RWPE2 (cell line): ENCODE results near the gene NOL9.
A peak's percentile ranks its signal among the peaks of the same experiment; 100 is the strongest.

Source experiments
- ATAC-seq: fragments of 200-7000 bp; cut with Tn5 transposase; 3 replicates; pipeline ENCODE4 v1.9.1; 2021; ENCODE audit warnings: low read depth
- DNase-seq: peaks from one replicate; pipeline ENCODE4 v3.0.0-alpha.2; 2020; ENCODE audit warnings: low spot score
- H3K27ac ChIP-seq: fragments of 450-650 bp; 2 replicates; pipeline ENCODE4 v1.5.1; 2017; ENCODE audit warnings: mild to moderate bottlenecking; ENCODE audit not compliant: poor library complexity, severe bottlenecking
- H3K27me3 ChIP-seq: fragments of 250-450 bp; sonication (Bioruptor Pico); 2 replicates; pipeline ENCODE4 v1.5.1; 2021; ENCODE audit warnings: mild to moderate bottlenecking, moderate library complexity; ENCODE audit not compliant: insufficient read depth, poor library complexity, severe bottlenecking
- H3K36me3 ChIP-seq: fragments of 250-450 bp; sonication (Bioruptor Pico); 2 replicates; pipeline ENCODE4 v1.5.1; 2020; ENCODE audit warnings: low read depth, mild to moderate bottlenecking, moderate library complexity
- H3K4me1 ChIP-seq: fragments of 250-450 bp; sonication (Bioruptor Pico); 2 replicates; pipeline ENCODE4 v1.5.1; 2021; ENCODE audit warnings: mild to moderate bottlenecking, moderate library complexity; ENCODE audit not compliant: insufficient read depth, poor library complexity, severe bottlenecking
- H3K4me3 ChIP-seq: fragments of 250-450 bp; sonication (Bioruptor Pico); 2 replicates; pipeline ENCODE4 v1.5.1; 2021; ENCODE audit warnings: mild to moderate bottlenecking, moderate library complexity; ENCODE audit not compliant: severe bottlenecking
- H3K9me3 ChIP-seq: fragments of 250-450 bp; sonication (Bioruptor Pico); 2 replicates; pipeline ENCODE4 v1.5.1; 2021; ENCODE audit warnings: mild to moderate bottlenecking, moderate library complexity; ENCODE audit not compliant: severe bottlenecking
- CTCF ChIP-seq: fragments of 450-650 bp; IDR thresholded peaks from one replicate; pipeline ENCODE4 v1.5.1; 2017; ENCODE audit warnings: mild to moderate bottlenecking, moderate library complexity; ENCODE audit not compliant: poor library complexity, severe bottlenecking

Gene NOL9

DNA sequence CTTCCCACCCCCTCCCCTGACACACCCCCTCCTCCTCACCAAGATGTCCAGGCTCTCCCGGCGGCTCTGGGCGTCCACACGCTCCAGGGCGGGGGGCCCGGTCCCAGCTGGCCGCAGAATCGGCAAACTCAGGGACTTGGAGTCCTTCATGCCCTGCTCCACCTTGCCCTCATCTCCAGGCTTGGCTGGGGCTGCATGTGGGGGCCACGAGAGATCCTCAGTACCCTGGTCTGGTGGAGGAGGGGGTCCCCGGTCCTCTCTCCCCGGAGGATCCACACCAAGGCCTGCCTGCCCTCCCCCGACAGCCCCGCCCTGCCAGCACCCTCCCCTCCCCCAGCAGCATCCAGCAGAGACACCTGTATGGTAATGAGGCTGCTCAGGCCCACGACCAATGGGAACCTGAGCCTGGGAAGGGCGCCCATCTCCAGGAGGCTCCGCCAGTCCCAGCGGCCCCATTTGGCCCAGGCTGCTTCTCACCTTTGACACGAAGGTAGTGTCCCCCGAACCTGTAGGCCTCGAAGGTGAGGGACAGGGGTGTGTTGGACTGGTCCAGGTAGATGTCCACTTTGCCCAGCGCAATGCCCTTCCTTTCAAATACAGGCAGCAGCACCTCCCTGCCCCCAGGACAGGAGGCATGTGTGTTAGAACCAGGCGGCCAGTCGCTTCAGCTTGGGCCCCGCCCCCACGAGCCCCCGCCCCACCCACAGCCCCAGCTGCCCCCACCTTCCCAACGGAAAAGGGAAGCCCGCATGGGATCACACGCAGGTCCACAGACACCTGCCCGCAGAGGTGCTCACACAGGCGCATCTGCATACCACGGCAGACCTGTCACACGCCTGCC is 80.1 kb downstream of the NOL9 start:
- peaks cover 67% of the 10 kb centered on the region for H3K36me3 ChIP-seq
- no peaks in the 10 kb centered on the region for H3K9me3 ChIP-seq
- no peak for DNase-seq
- no peak overlapping the region for H3K4me3 ChIP-seq
- ATAC-seq, result no peak
- no peaks in the 10 kb centered on the region for H3K27me3 ChIP-seq
- TF ChIP-seq CTCF, result no peak
- peaks cover 4% of the 10 kb centered on the region for H3K4me1 ChIP-seq
- no peak overlapping the region for H3K27ac ChIP-seq

DNA sequence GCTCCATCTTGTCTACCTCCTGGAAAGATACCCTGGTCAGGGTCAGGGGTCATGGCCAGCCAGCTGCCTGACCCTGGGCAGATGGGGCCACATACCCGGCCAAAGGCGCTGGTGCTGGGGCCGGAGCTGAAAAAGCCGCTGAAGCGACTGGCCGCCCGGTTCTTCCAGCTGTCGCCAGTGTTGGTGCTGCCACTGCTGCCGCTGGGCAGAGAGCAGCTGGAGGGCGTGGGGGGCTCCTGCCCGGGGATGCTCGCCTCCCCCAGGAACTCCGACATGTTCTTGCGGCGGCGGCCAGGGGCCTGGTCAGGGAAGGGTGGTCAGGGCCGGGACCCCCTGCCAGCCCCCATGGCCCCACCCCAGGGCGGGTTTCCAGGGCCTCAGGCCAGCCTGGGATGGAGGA is 81.2 kb downstream of the NOL9 start:
- H3K27me3 ChIP-seq, result no peaks in the 10 kb centered on the region
- no peak for DNase-seq
- ATAC-seq, result no peak
- peaks cover 71% of the 10 kb centered on the region for H3K36me3 ChIP-seq
- no peak overlapping the region for H3K4me3 ChIP-seq
- H3K4me1 ChIP-seq, result peaks cover 4% of the 10 kb centered on the region
- no peak for TF ChIP-seq CTCF
- no peak overlapping the region for H3K27ac ChIP-seq
- no peaks in the 10 kb centered on the region for H3K9me3 ChIP-seq

DNA sequence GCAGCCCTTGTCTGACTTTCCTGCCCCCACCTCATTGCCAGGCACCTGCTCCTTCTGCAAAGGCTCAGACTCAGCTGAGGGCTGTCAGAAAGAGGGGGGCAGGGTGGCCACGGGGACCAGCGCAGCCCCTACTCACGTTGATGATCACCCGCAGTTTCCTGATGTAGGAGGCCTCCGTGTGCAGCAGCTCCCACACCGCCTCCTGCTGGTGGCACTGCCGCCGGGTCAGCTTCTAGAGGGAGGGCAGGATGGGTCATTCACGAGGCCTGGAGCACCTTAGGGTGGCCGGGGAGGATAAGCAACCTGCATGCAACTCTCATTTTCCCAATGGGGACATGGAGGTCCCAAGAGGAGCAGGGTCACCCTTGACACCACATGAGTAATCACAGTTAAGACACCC is 81.9 kb downstream of the NOL9 start:
- no peak for DNase-seq
- Histone ChIP-seq H3K27me3 (no peaks in the 10 kb centered on the region), H3K4me1 (peaks cover 4% of the 10 kb centered on the region), H3K27ac (peak overlapping the region; percentile 29), H3K4me3 (no peak overlapping the region), H3K9me3 (no peaks in the 10 kb centered on the region), H3K36me3 (peaks cover 70% of the 10 kb centered on the region)
- ATAC-seq, result no peak
- TF ChIP-seq CTCF, result peak; percentile 29

DNA sequence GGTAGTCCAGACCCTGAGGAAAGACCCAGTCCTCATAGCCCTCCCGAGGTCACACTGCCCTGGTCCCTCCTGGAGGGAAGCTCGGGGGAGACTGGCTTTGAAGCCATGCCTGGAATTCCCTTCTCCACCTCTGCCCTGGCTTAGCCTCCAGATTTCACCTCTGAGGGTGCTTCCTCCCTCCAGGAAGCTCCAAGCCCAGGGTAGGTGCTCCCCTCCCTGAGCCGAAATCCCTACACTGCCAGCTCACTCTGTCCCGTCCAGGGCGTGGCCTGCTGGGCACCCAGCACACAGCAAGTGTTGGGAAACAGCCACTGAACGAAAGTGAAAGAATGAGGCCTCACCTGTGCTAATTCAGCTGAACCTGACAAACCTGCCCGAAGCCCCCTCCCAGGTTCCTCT is 82.3 kb downstream of the NOL9 start:
- H3K9me3 ChIP-seq, result no peaks in the 10 kb centered on the region
- no peak for TF ChIP-seq CTCF
- H3K27ac ChIP-seq, result peak overlapping the region; percentile 29
- H3K4me1 ChIP-seq, result peaks cover 4% of the 10 kb centered on the region
- peak; percentile 72 for ATAC-seq
- H3K4me3 ChIP-seq, result no peak overlapping the region
- H3K36me3 ChIP-seq, result peaks cover 66% of the 10 kb centered on the region
- DNase-seq, result no peak
- no peaks in the 10 kb centered on the region for H3K27me3 ChIP-seq
